GM18498 (cell line): ENCODE measurements around the gene CALD1.

Experiments
- ATAC-seq: cut with Tn5 transposase; IDR thresholded peaks from one replicate; pipeline ENCODE4 v1.9.1; 2021; ENCODE audit warnings: mild to moderate bottlenecking, moderate library complexity; ENCODE audit not compliant: unreplicated experiment

CALD1 gene

GRCh38 chr7:134916171-134916883 is 136.9 kb downstream of the CALD1 start:
- ATAC-seq = no peak

DNA sequence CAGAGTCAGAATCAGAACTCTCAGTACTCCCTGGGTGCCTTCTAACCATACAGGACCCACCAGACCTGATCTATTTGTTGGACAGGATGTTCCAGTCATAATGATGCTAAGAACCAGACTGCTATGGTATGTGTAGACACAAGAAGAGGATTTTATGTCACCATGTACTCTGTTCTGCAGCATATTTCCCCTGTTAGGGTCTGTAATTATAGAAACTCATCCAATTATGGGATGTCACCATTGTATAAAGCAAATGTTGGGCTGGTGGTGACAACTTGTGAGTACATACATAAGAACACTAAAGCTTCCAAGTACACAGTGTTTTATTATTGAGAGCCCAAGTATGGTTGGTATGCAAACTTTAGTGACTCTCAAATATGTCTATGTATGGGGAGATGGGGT is 139.8 kb downstream of the CALD1 start:
- no peak for ATAC-seq

DNA sequence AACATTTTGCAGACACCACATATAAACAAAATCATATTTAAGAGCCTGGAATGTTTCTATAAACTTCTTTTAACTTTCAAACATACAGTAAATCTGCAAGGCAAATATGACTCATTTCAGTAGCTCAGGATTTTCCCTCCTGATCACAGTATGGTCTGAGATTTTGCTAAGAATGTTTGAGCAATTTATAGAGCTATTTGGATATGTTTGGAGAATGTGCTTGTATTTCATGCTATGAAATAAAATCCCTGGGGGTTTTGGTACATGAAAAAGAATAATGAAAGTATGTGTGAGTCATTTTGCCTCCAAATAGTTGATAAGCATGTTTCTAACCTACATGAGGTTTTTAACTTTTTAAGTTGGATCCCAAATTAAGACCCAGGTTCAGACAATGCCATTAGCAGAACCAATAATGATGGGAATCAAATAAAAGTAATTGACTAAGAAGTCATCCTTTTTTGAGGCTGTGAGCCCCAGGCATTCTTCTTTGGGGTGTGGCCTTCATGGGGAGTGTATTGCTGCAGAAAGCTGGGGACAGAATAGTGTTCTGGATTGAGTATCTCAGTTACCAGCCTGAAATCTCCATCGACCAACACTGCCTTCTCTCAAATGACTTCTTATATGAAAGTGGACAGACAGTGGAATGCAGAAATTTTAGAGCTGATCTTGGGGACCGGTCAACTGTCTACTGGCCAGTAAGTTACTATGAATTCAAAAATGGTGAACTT is 140.8 kb downstream of the CALD1 start:
- no peak for ATAC-seq

GRCh38 chr7:134922720-134923704 is 143.6 kb downstream of the CALD1 start:
- no peak for ATAC-seq

GRCh38 chr7:134925766-134926165 is 146.3 kb downstream of the CALD1 start:
- no peak for ATAC-seq

DNA sequence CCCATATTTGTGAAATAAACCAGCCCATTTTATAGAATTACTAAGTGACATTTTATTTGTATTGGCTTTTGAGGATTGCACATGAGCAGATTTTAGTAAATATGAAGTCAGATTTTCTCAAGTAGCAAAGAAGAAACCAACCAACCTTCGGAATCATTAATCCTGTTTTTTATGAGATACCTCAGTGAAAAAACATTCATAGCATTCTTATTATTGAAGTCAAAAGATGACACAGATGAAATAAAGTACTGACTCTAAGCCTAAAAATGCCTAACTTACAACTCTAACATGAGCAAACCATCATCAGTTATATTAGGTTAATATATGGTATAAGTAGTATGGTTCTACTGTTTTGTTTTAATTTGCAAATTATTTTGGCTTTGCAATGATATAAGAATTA is 147.0 kb downstream of the CALD1 start:
- no peak for ATAC-seq

DNA sequence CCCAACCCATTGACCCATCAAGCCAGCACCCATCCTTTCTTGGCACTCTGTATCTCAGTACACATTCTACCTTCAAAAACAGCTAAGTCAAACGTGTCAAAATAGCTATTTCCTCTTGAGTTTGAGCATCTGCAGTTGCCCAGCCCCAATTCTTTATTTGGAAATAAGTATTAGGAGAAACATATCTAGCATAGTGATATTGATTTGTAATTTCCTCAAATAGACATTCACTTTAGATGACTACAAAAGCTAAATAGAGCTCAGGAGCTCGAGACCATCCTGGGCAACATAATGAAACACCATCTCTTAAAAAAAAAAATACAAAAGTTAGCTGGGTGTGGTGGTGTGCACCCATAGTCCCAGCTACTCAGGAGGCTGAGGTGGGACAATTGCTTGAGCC is 147.6 kb downstream of the CALD1 start:
- ATAC-seq = no peak

DNA sequence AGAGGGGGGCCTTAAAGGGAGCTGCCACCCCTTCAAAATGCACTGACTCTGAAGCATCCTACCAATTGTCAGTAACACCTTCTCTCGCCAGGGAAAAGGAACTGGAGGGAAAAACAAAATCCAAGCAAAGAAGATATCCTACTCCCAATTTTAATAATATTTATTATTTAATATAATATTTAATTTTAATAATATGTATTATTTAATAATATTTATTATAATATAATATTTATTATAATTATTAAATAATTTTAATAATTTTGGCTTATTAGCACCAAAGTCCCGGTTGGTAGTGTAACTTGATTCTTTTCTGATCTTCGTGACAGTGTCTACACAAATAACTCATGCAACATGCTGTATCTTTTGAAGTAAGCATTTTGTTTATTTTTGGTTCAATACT is 148.3 kb downstream of the CALD1 start:
- no peak for ATAC-seq

DNA sequence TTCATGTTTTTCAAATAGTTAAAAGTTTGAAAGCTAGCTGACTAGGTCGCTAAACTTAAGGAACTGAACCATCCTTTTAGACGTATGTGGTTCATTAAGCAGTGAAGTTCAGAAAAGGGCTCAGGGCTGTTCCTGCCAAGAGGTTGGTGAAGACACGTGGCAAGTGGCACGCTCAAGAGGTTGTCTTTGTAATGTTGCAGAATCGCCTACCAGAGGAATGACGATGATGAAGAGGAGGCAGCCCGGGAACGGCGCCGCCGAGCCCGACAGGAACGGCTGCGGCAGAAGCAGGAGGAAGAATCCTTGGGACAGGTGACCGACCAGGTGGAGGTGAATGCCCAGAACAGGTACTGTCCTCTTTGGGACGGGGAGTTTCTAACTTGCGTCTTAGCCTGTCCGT is 149.1 kb downstream of the CALD1 start:
- no peak for ATAC-seq

GRCh38 chr7:134931487-134931886 is 152.1 kb downstream of the CALD1 start:
- ATAC-seq = no peak

- ATAC-seq = peak; percentile 63
Measured at GRCh38 chr7:134932707-134933370, 153.4 kb downstream of the CALD1 start.

GRCh38 chr7:134933460-134934068 is 154.1 kb downstream of the CALD1 start:
- ATAC-seq = peak; percentile 3

GRCh38 chr7:134935701-134936100 is 156.3 kb downstream of the CALD1 start:
- ATAC-seq = no peak

GRCh38 chr7:134936893-134937510 is 157.6 kb downstream of the CALD1 start:
- ATAC-seq = no peak

DNA sequence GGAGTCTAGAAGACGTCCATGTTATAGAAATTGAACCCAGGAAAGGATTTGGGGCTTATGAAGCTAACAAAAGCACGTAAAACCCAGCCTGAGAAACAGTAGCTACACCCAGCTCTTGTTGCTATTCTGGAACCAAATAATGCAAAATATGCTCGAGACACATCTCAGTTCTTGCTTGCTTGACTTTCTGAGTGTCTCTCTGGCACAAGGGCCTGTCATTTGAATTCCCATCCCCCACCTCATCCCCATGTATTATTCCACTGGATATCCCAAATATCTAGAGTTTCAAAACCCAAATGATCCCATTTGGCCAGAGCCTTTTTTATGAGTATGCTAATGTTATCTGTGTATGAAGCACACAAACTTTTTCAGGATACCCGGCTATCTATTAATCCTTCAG is 158.7 kb downstream of the CALD1 start:
- ATAC-seq = no peak

- no peak for ATAC-seq
Measured at GRCh38 chr7:134939136-134939535, 159.7 kb downstream of the CALD1 start.

GRCh38 chr7:134940729-134941128 is 161.3 kb downstream of the CALD1 start:
- no peak for ATAC-seq

DNA sequence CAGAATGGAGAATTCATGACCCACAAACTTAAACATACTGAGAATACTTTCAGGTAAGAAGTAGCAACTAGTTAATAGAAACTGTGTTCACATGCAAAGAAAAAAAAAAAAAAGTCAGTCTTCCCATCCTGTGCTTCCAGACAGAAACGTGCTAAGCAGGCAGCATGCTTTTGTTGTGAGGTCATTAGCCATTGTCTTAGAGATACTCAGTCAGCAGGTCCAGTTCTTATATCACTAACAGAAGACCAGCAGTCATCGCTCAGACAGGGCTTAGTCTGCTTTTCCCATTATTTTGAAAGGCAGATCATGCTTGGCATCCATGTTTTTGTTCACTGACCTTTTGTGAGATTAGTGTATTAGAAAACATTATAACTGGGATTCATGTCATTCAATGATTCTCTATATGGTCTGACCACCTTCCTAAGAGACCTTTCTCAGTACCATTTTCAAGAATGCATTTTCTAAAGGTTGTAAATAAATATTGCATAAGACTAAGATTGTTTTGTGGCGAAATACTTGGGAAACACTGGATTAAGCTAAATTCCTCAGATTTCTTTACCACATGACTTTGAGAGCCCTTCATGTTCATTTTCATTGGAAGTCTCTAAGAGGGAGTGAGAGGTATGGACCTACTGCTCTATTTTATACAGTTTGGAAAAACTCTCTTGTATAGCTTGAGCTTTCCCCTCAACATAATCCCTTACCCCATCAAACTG is 161.9 kb downstream of the CALD1 start:
- no peak for ATAC-seq

DNA sequence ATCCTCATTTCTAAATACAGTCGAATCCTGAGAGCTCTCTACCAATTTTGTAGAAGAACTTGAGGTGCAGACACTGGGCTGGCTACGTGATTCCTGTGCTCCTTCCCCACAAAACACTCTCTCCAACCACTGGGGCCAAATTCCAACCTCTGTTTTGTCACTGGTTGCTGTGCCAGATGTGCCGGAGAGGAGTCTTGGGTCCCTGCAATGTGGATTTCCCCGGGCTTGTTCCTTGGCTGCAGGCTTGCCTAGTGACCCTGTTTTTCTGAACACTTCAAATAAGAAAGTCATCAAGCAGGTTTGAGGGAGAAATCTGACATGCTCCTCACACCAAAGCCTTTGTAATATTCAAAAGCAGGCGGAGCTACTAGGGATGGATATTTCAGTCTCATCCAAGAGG is 162.5 kb downstream of the CALD1 start:
- no peak for ATAC-seq
